Activated CD4-positive, alpha-beta memory T cell treated with anti-CD3 and anti-CD28 coated beads for 36 hours (primary cell): ENCODE measurements around the gene ENG. TPM values are rescaled to one million over a fixed set of nuclear protein-coding genes. Genes with fewer than 3 reads are reported as not detected.
"Not testable (repeated sequence)": the region's sequence is repeated elsewhere in the genome, so short reads cannot be mapped to it uniquely, and the experiment has no call there.

Experiments used
- CTCF ChIA-PET: fragments of 350-600 bp; sonication (Branson Sonifier 250); formaldehyde crosslinking; loops from one replicate; lab custom pipeline; 2021; ENCODE audit warnings: antibody characterized with exemption, inconsistent platforms; lab: Charles Lee
- POLR2A ChIA-PET: fragments of 350-600 bp; sonication (Branson Sonifier 250); formaldehyde crosslinking; loops from one replicate; lab custom pipeline; 2021; ENCODE audit warnings: antibody characterized with exemption; lab: Charles Lee
- DNase-seq: peaks from one replicate; pipeline ENCODE4 v3.0.0-alpha.2; 2020
- H3K27ac Mint-ChIP-seq: one replicate; pipeline ENCODE4 v1.8.0; 2021; ENCODE audit warnings: mixed read lengths
- H3K27me3 Mint-ChIP-seq: one replicate; pipeline ENCODE4 v1.8.0; 2021; ENCODE audit warnings: mixed read lengths
- H3K36me3 Mint-ChIP-seq: one replicate; pipeline ENCODE4 v1.8.0; 2021; ENCODE audit warnings: mixed read lengths
- H3K4me1 Mint-ChIP-seq: one replicate; pipeline ENCODE4 v1.8.0; 2021; ENCODE audit warnings: low read depth, mixed read lengths
- H3K4me3 Mint-ChIP-seq: one replicate; pipeline ENCODE4 v1.8.0; 2021; ENCODE audit warnings: mild to moderate bottlenecking, mixed read lengths
- H3K9me3 Mint-ChIP-seq: one replicate; pipeline ENCODE4 v1.8.0; 2021; ENCODE audit warnings: mixed read lengths
- intact Hi-C: fragments of 100-400 bp; cut with micrococcal nuclease; formaldehyde crosslinking; loops from one replicate; pipeline ENCODE4 v1.15.1; 2023
- total RNA-seq, 2 experiments: library from RNA; stranded (reverse); gene quantifications; one replicate each; pipeline ENCODE4 v1.2.3, GENCODE V29; 2021

ENG gene
- total RNA-seq, 2 experiments from 2014 or later, result 12.0 to 12.2 TPM

GRCh38 chr9:127783111-127784008 lies 71.1 kb downstream of the ENG start:
- Mint-ChIP-seq H3K9me3 (no peaks in the 10 kb centered on the region), H3K4me3 (peak overlapping the region; percentile 70), H3K27me3 (no peaks in the 10 kb centered on the region), H3K36me3 (peaks cover 22% of the 10 kb centered on the region), H3K27ac (peak overlapping the region; percentile 96), H3K4me1 (peaks cover 74% of the 10 kb centered on the region)
- POLR2A ChIA-PET, result interaction anchor here (1.5 to 1.7 kb wide), 2 partner anchors 12 to 48 kb away, joined by 5 to 7 read pairs; partner anchors contain the start of gene TOR2A
- intact Hi-C loops, result no loop called here
- DNase-seq, result peak; percentile 88
- CTCF ChIA-PET, result interaction anchor here (0.8 to 6.6 kb wide), 5 partner anchors 8 to 86 kb away, joined by 3 to 131 read pairs (median 24); partner anchors contain the start of gene TOR2A

- peaks cover 63% of the 10 kb centered on the region for H3K4me1 Mint-ChIP-seq
- POLR2A ChIA-PET, result no interaction called here
- CTCF ChIA-PET, result interaction anchor here (1.0 to 6.6 kb wide), 3 partner anchors 14 to 87 kb away, joined by 3 to 131 read pairs (median 56); partner anchors contain the start of gene TOR2A
Measured at GRCh38 chr9:127781806-127782205, 72.7 kb downstream of the ENG start.

GRCh38 chr9:127780909-127781308 lies 73.5 kb downstream of the ENG start:
- intact Hi-C loops, result not testable (repeated sequence)

More at GRCh38 chr9:127781806-127782205, 72.7 kb downstream of the ENG start:
- Mint-ChIP-seq H3K27me3 (no peaks in the 10 kb centered on the region), H3K4me3 (peak overlapping the region; percentile 5), H3K27ac (peak overlapping the region; percentile 82), H3K9me3 (no peaks in the 10 kb centered on the region), H3K36me3 (peaks cover 15% of the 10 kb centered on the region)
- no peak for DNase-seq
- intact Hi-C loops, result no loop called here

GRCh38 chr9:127780126-127780885 lies 74.2 kb downstream of the ENG start:
- intact Hi-C loops, result no loop called here
- Mint-ChIP-seq H3K36me3 (peaks cover 15% of the 10 kb centered on the region), H3K27ac (peak overlapping the region; percentile 98), H3K9me3 (no peaks in the 10 kb centered on the region), H3K4me1 (peaks cover 64% of the 10 kb centered on the region), H3K27me3 (no peaks in the 10 kb centered on the region), H3K4me3 (no peak overlapping the region)
- ChIA-PET POLR2A (interaction anchor here (1.1 kb wide), 1 partner anchor 10 kb away, joined by 6 read pairs; no protein-coding TSS in a partner anchor), CTCF (interaction anchor here (1.0 to 3.4 kb wide), 2 partner anchors 9 to 45 kb away, joined by 3 to 25 read pairs; partner anchors contain the start of gene TOR2A)
- no peak for DNase-seq

More at GRCh38 chr9:127780909-127781308, 73.5 kb downstream of the ENG start:
- DNase-seq, H3K9me3 Mint-ChIP-seq, H3K27me3 Mint-ChIP-seq, H3K4me3 Mint-ChIP-seq: not testable (repeated sequence)
- ChIA-PET POLR2A (interaction anchor here (1.1 kb wide), 1 partner anchor 10 kb away, joined by 6 read pairs; no protein-coding TSS in a partner anchor), CTCF (interaction anchor here (1.0 to 3.4 kb wide), 2 partner anchors 10 to 46 kb away, joined by 3 to 25 read pairs; partner anchors contain the start of gene TOR2A)
- peak overlapping the region; percentile 82 for H3K27ac Mint-ChIP-seq
- H3K4me1 Mint-ChIP-seq, result peaks cover 64% of the 10 kb centered on the region
- peaks cover 15% of the 10 kb centered on the region for H3K36me3 Mint-ChIP-seq

GRCh38 chr9:127779136-127779981 lies 75.1 kb downstream of the ENG start:
- Mint-ChIP-seq H3K9me3 (no peaks in the 10 kb centered on the region), H3K27ac (peak overlapping the region; percentile 98), H3K27me3 (no peaks in the 10 kb centered on the region), H3K36me3 (peaks cover 17% of the 10 kb centered on the region), H3K4me3 (peak overlapping the region; percentile 99), H3K4me1 (peaks cover 59% of the 10 kb centered on the region)
- ChIA-PET CTCF (interaction anchor here (1.4 to 3.4 kb wide), 6 partner anchors 9 to 164 kb away, joined by 3 to 25 read pairs (median 8); partner anchors contain the start of gene TOR2A), POLR2A (interaction anchor here (0.9 to 2.2 kb wide), 12 partner anchors 9 to 221 kb away, joined by 3 to 23 read pairs (median 5); partner anchors contain the start of genes ST6GALNAC4 and TOR2A)
- intact Hi-C loops, result loop anchor here (2.0 to 10.0 kb wide), 2 partner anchors 247 to 285 kb away; partner anchors contain the start of genes NAIF1 and SLC25A25
- peak; percentile 85 for DNase-seq

- ChIA-PET CTCF (interaction anchor here (0.7 to 3.4 kb wide), 8 partner anchors 8 to 165 kb away, joined by 3 to 25 read pairs (median 5); partner anchors contain the start of gene TOR2A), POLR2A (interaction anchor here (0.6 to 2.2 kb wide), 16 partner anchors 9 to 220 kb away, joined by 3 to 23 read pairs (median 4); partner anchors contain the start of genes ST6GALNAC4 and TOR2A)
- H3K9me3 Mint-ChIP-seq, result no peaks in the 10 kb centered on the region
- H3K27me3 Mint-ChIP-seq, result no peaks in the 10 kb centered on the region
- H3K4me1 Mint-ChIP-seq, result peaks cover 56% of the 10 kb centered on the region
- DNase-seq, result peak; percentile 73
- H3K4me3 Mint-ChIP-seq, result peak within 1 kb of the TSS; percentile 99
- peak within 1 kb of the TSS; percentile 98 for H3K27ac Mint-ChIP-seq
- H3K36me3 Mint-ChIP-seq, result peaks cover 22% of the 10 kb centered on the region
- intact Hi-C loops, result loop anchor here (2.0 to 10.0 kb wide), 2 partner anchors 248 to 286 kb away; partner anchors contain the start of genes NAIF1 and SLC25A25
Measured at GRCh38 chr9:127778280-127779135, 76.0 kb downstream of the ENG start, which contains the start of gene SH2D3C. Gene SH2D3C (minus strand): TSS chr9:127778666. CDS start chr9:127778627, 39 bp downstream.

GRCh38 chr9:127777368-127777980 lies 77.0 kb downstream of the ENG start:
- peaks cover 46% of the 10 kb centered on the region for H3K4me1 Mint-ChIP-seq
- H3K4me3 Mint-ChIP-seq, result peak overlapping the region; percentile 99
- H3K27me3 Mint-ChIP-seq, result no peaks in the 10 kb centered on the region
- ChIA-PET POLR2A (interaction anchor here (0.6 to 2.2 kb wide), 4 partner anchors 11 to 185 kb away, joined by 3 to 23 read pairs (median 4); no protein-coding TSS in a partner anchor), CTCF (interaction anchor here (1.4 to 3.4 kb wide), 4 partner anchors 7 to 92 kb away, joined by 4 to 25 read pairs (median 9); partner anchors contain the start of gene TOR2A)
- intact Hi-C loops, result loop anchor here (10.0 kb wide), 1 partner anchor 287 kb away; the partner anchor contains the start of genes NAIF1 and SLC25A25
- peaks cover 24% of the 10 kb centered on the region for H3K36me3 Mint-ChIP-seq
- peak overlapping the region; percentile 98 for H3K27ac Mint-ChIP-seq
- H3K9me3 Mint-ChIP-seq, result no peaks in the 10 kb centered on the region
- DNase-seq, result peak; percentile 41

GRCh38 chr9:127776924-127777289 lies 77.6 kb downstream of the ENG start:
- Mint-ChIP-seq H3K4me1 (peaks cover 43% of the 10 kb centered on the region), H3K36me3 (peaks cover 24% of the 10 kb centered on the region), H3K9me3 (no peaks in the 10 kb centered on the region), H3K27me3 (no peaks in the 10 kb centered on the region), H3K27ac (peak overlapping the region; percentile 98), H3K4me3 (peak overlapping the region; percentile 99)
- DNase-seq, result peak; percentile 53
- intact Hi-C loops, result loop anchor here (10.0 kb wide), 1 partner anchor 288 kb away; the partner anchor contains the start of genes NAIF1 and SLC25A25
- CTCF ChIA-PET, result interaction anchor here (1.4 to 2.8 kb wide), 4 partner anchors 8 to 145 kb away, joined by 4 to 24 read pairs (median 6); partner anchors contain the start of genes CDK9 and TOR2A
- POLR2A ChIA-PET, result interaction anchor here (2.6 kb wide), 1 partner anchor 8 kb away, joined by 14 read pairs; the partner anchor contains the start of gene CDK9
